Hindlimb muscle (tissue), 1 donor: Measurements from ENCODE around the gene MCIDAS. TPM values are rescaled to one million over a fixed set of nuclear protein-coding genes. Genes with fewer than 3 reads are reported as not detected.

ENCODE experiments used
- DNase-seq: peaks from one replicate; pipeline ENCODE4 v3.0.0-alpha.2; 2013
- polyA plus RNA-seq: library from polyadenylated mRNA; unstranded; fragments of 120-200 nt; gene quantifications from one replicate; pipeline ENCODE4 v1.2.1, GENCODE V29; 2013; ENCODE audit not compliant: insufficient read length

MCIDAS gene
- polyA plus RNA-seq, 1 donor, result not detected

GRCh38 chr5:55222092-55222984 is 4.8 kb downstream of the MCIDAS start:
- no peak for DNase-seq

DNA sequence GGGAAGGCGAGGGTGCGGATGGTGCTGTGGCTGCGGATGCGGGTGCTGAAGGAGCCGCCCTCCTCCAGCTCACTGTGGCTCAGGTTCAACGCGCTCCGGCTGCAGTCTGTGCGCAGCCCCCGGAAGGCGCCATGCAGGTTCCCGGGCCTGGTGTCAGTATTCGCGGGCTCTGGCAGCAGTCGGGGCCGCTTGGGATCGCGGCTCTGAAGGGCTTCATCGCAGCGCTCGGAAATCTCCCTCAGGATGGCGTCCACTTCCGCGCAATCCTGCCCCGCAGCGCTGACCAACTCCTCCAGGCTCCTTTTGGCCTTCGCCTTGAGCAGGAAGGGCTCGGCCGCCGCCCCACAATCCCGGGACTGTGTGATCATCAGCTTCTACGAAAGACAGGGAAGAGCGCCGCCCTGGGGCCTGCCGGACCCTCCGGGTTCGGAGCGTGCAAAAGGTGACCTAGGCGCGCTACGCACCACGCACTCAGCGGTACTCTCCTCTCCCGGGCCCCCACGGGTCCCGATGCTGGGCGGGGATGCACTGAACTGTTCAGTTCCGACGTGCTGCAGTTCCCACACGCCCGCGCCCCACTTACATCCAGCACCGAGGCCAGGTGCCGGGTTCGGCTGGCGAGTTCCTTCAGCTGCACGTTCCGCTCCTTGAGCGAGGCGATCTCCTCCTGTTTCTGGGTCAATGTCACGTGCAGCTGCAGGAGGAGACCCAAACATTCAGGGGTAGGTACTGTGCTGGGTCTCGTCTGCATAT is 6.5 kb downstream of the MCIDAS start:
- no peak for DNase-seq

- DNase-seq, result no peak
These were observed 7.3 kb downstream of the MCIDAS start for GRCh38 chr5:55219770-55220169.

DNA sequence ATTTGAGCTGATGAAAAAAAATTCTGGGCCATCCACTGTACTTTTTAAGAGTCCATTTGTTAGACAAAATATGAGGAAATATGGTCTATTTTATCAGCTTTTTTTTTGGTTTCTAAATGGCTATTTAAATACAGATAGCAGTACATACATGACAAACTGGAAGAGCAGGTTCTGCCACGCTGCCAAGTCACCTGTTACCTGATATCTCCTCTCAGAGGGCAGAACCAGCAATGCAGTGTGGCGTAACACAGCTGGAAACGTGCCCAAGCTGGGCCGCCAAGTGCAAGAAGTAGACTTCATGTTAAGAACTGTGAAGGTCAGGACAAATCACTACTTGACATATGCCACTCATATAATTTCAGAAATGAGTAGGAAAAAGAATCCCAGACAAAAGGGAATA is 8.1 kb downstream of the MCIDAS start:
- no peak for DNase-seq

- no peak for DNase-seq
These were observed 15.8 kb downstream of the MCIDAS start for GRCh38 chr5:55211184-55211874.

- DNase-seq, result no peak
These were observed 22.1 kb downstream of the MCIDAS start for GRCh38 chr5:55205001-55205400.

- DNase-seq, result no peak
These were observed 36.0 kb downstream of the MCIDAS start for GRCh38 chr5:55191165-55191564.

- no peak for DNase-seq
These were observed 38.2 kb downstream of the MCIDAS start for GRCh38 chr5:55188656-55189540.

DNA sequence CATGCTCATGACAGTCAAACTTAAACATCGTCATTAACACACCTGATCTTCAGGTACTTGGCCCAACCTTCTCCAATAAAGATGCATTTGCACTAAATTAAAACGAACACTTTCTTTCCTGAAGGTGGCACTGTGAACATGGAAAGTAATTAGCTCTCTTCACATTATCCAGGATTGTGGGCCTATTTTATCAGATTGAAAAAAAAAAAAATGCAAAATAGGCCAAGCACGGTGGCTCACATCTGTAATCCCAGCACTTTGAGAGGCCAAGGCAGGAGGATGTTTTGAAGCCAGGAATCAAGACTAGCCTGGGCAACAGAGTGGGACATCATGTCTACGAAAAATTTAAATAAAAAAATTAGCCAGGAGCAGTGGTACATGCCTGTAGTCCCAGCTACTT is 39.7 kb downstream of the MCIDAS start:
- DNase-seq, result no peak

DNA sequence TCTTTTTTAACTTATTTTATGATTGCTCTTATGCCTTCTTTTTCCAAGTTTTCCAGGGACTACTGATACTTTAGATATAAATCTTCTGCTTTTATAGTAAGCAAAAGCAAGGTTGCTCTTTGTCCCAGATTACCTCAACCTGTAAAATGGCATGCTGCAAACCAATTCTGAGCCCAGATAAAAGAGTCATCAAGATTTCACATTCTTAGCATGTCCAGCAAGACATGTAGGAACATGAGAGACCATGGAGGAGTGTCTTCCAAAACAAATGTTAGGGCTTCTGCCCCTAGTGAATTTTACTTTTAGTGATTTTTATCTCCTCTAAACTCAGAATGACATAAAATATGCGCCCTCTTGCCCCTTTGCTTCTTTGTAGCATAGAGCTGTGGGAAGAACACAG is 47.1 kb downstream of the MCIDAS start:
- no peak for DNase-seq

- DNase-seq, result no peak
These were observed 50.0 kb downstream of the MCIDAS start for GRCh38 chr5:55177078-55177477.

GRCh38 chr5:55176176-55176818 is 50.8 kb downstream of the MCIDAS start:
- DNase-seq, result no peak

- no peak for DNase-seq
These were observed 51.3 kb downstream of the MCIDAS start for GRCh38 chr5:55175781-55176175.

DNA sequence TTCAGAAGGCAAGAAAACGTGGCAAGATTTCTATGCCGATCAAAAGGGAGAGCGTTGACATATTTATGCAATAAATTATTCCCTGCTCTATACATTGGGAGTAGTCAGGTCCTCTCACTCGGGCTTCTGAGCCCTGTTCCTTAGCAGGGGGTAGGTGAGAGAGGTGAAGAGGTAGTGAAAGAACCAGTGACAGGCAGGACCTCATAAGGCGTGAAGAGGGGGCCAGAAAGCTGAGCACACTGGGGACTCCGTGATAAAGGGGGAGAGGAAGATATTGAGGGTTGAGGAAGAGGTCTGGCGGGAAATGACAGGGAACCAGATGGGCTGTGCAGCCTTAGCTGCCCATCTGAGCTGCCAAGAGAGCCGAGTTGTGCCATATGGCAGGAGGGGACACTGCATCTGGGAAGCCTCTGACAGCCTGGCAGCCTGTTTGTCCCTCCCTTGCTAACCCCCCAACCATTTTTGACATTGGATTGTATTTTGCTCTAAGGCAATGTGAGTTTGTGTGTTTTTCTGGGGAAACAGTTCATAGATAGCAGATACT is 53.4 kb downstream of the MCIDAS start:
- no peak for DNase-seq

GRCh38 chr5:55172937-55173686 is 54.0 kb downstream of the MCIDAS start, which contains the start of gene CDC20B:
Gene CDC20B (minus strand): TSS chr5:55173177. CDS start chr5:55173000, 177 bp downstream.
- peak; percentile 84 for DNase-seq

GRCh38 chr5:55172051-55172899 is 54.8 kb downstream of the MCIDAS start:
- DNase-seq, result peak; percentile 78

DNA sequence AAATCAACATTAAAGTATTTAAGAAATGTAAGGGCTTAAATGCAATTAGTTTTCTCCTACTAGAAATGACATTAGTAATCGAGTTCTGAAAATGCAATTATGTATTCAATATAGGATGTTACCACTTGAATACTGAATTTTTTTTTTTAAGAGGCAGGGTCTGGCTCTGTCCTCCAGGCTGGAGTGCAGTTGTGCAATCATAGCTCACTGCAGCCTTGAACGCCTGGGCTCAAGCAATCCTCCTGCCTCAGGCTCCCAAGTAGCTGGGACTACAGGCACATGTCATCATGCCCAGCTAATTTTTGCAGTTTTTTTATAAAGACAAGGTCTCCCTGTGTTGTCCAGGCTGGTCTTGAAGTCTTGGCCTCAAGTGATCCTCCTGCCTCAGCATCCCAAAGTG is 55.6 kb downstream of the MCIDAS start:
- DNase-seq, result no peak
